ENCODE data around the gene OSBP. TPM values are rescaled to one million over a fixed set of nuclear protein-coding genes. Genes with fewer than 3 reads are reported as not detected.

OSBP gene
- total RNA-seq: 10 to 100 TPM; 19.4 to 28.8 (median 23.3) TPM

DNA sequence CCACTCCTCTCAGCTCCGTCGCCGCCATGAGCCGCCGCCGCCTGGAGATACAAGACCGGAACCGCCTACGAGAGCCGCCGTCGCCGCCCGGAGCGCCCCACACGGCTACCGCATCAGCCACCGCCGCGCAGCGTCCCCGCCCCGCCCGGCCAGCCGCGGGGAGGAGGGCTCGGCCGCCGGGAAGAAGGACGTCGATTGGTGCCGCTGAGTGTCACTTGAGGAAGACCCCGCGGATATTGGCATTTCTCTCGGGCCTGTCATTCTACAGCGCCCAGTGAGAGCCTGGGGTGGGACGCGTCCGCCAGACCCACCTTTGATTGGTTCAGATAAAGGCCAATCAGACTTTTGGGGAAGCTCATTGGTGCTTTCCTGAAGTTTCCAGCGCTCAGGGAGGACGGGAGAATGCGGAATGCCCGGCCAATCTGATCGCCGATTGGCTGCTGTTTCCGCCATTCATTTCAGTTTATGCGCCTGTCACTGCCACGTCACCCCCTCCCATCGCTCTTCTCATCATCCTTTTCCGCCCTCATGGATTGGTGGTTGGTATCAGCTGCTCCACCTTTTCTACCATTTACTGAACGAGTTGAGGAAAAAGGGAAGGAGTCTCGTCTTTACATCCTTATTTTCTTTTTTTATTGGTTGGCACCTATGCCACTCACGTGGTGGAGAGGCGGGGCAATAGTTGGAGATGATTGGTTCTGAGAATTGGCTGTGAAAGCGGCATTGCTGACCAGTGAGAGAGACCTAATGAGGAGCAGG lies at the start of gene OSBP:
Gene OSBP, minus strand, starts transcription at position 138 of the 759 bp plus-strand sequence. Its CDS starts 110 bp downstream, at position 28.
- TF ChIP-seq, protein P1, sequence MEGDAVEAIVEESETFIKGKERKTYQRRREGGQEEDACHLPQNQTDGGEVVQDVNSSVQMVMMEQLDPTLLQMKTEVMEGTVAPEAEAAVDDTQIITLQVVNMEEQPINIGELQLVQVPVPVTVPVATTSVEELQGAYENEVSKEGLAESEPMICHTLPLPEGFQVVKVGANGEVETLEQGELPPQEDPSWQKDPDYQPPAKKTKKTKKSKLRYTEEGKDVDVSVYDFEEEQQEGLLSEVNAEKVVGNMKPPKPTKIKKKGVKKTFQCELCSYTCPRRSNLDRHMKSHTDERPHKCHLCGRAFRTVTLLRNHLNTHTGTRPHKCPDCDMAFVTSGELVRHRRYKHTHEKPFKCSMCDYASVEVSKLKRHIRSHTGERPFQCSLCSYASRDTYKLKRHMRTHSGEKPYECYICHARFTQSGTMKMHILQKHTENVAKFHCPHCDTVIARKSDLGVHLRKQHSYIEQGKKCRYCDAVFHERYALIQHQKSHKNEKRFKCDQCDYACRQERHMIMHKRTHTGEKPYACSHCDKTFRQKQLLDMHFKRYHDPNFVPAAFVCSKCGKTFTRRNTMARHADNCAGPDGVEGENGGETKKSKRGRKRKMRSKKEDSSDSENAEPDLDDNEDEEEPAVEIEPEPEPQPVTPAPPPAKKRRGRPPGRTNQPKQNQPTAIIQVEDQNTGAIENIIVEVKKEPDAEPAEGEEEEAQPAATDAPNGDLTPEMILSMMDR (IDR thresholded peaks at IDR 0.05): peak in 3 of 6 experiments; percentile 30 to 44 (median 31)
- TF ChIP-seq POLR2A (IDR thresholded peaks at IDR 0.05): peak in 2 of 4 donors; percentile 81 to 90
- Histone ChIP-seq H3K27ac (peak within 1 kb of the TSS; percentile 91 to 98 (median 98)), H3K4me3 (peak within 1 kb of the TSS; percentile 74 to 86 (median 80)), H3K27me3 (no peaks in the 10 kb centered on the region), H3K9me3 (no peaks in the 10 kb centered on the region), H3K36me3 (no peaks in the 10 kb centered on the region), H3K4me1 (peaks cover 25 to 50% (median 36%) of the 10 kb centered on the region in 3 donors)
- intact Hi-C loops (cut with DNase I): no loop called here
- WGBS, 2 donors: 0 to 2% methylated on average over 15 to 19 of the region's 55 CpGs
- DNase-seq: peak; percentile 99

GRCh38 chr11:59660621-59661020 lies 45.0 kb upstream of the OSBP start:
- H3K27ac ChIP-seq: no peak overlapping the region
- DNase-seq: no peak
- no peak overlapping the region for H3K4me3 ChIP-seq
- no peaks in the 10 kb centered on the region for H3K27me3 ChIP-seq
- intact Hi-C loops (cut with DNase I): no loop called here
- WGBS, 2 donors: 85 to 89% methylated on average over 1 of the region's 1 CpG
- H3K4me1 ChIP-seq: peaks cover 0 to 19% (median 0%) of the 10 kb centered on the region in 3 donors
- no peak for TF ChIP-seq POLR2A (IDR thresholded peaks at IDR 0.05)
- TF ChIP-seq, protein P1 (IDR thresholded peaks at IDR 0.05): no peak
- H3K36me3 ChIP-seq: peaks cover 10 to 98% (median 52%) of the 10 kb centered on the region in 3 donors
- H3K9me3 ChIP-seq: no peaks in the 10 kb centered on the region

DNA sequence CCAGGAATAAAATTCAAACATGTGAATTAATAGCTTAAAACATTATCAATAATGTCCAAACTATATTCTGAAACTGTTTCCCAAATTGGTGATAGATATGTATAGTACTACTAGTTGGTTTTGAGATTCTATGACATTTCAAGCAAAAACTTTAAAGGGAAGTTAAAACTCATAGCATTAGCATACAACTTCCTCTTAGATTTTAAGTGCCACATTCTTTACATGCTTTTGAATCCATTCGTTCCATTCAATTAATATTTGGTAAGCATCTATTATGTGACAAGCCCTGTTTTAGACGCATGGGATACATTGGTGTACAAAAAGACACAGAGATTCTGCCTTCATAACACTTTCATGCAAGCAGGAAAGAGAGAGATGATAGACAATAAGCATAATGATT lies 44.4 kb upstream of the OSBP start:
- intact Hi-C loops (cut with DNase I): no loop called here
- H3K4me1 ChIP-seq: peaks cover 0 to 19% (median 0%) of the 10 kb centered on the region in 3 donors
- H3K4me3 ChIP-seq: no peak overlapping the region
- H3K36me3 ChIP-seq: peaks cover 10 to 98% (median 55%) of the 10 kb centered on the region in 3 donors
- TF ChIP-seq, protein P1 (IDR thresholded peaks at IDR 0.05): no peak
- no peak for TF ChIP-seq POLR2A (IDR thresholded peaks at IDR 0.05)
- no peaks in the 10 kb centered on the region for H3K9me3 ChIP-seq
- no peaks in the 10 kb centered on the region for H3K27me3 ChIP-seq
- no peak overlapping the region for H3K27ac ChIP-seq
- DNase-seq: no peak
- WGBS, 2 donors: 69 to 72% methylated on average over 2 of the region's 2 CpGs

DNA sequence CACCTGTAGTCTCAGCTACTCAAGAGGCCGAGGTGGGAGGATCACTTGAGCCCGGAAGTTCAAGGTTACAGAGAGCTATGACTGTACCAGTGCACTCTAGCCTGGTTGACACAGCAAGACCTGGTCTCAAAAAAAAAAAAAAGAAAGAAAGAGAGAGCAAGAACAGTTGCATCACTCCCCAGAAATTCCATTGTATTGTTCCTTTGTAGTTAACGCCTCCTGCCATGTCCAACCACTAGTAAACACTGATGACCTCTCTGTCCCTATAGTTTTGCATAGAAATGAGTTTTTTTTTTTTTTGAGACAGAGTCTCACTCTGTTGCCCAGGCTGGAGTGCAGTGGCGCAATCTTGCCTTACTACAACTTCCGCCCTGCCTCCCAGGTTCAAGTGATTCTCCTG lies 42.5 kb upstream of the OSBP start:
- Histone ChIP-seq H3K36me3 (peaks cover 17 to 98% (median 68%) of the 10 kb centered on the region in 3 donors), H3K27me3 (no peaks in the 10 kb centered on the region), H3K27ac (no peak overlapping the region), H3K4me3 (no peak overlapping the region), H3K9me3 (no peaks in the 10 kb centered on the region), H3K4me1 (peaks cover 0 to 15% (median 0%) of the 10 kb centered on the region in 3 donors)
- TF ChIP-seq, protein P1 (IDR thresholded peaks at IDR 0.05): no peak
- no peak for TF ChIP-seq POLR2A (IDR thresholded peaks at IDR 0.05)
- DNase-seq: no peak
- 95 to 97% methylated on average over 4 of the region's 5 CpGs for WGBS, 2 donors
- intact Hi-C loops (cut with DNase I): no loop called here

- Histone ChIP-seq H3K9me3 (no peaks in the 10 kb centered on the region), H3K36me3 (peaks cover 24 to 100% (median 82%) of the 10 kb centered on the region in 3 donors), H3K27ac (no peak overlapping the region), H3K4me1 (no peaks in the 10 kb centered on the region), H3K27me3 (no peaks in the 10 kb centered on the region), H3K4me3 (no peak overlapping the region)
- intact Hi-C loops (cut with DNase I): no loop called here
- WGBS, 2 donors: 89 to 90% methylated on average over 4 of the region's 4 CpGs
- TF ChIP-seq POLR2A (IDR thresholded peaks at IDR 0.05): no peak
- TF ChIP-seq, protein P1 (IDR thresholded peaks at IDR 0.05): no peak
- no peak for DNase-seq
Measured at GRCh38 chr11:59654893-59655292, 39.3 kb upstream of the OSBP start.

Data from esophagus squamous epithelium (tissue), 5 donors.